ENCODE measurements around the gene ATP8A2.

The ATP8A2 gene

GRCh38 chr13:26017196-26017921, 645.6 kb downstream of the ATP8A2 start:
- Histone ChIP-seq H3K9me3 (ENCODE audit: insufficient read depth, low read depth, low read length) (no peaks in the 10 kb centered on the region), H3K4me1 (ENCODE audit: insufficient read depth, low read length) (peaks cover 7% of the 10 kb centered on the region; the same call in 1 of the 2 replicates), H3K4me3 (ENCODE audit: low read length) (no peak overlapping the region), H3K27ac (ENCODE audit: low read depth, low read length) (no peak overlapping the region), H3K9ac (ENCODE audit: low read depth, low read length) (no peak overlapping the region), H3K27me3 (ENCODE audit: insufficient read depth, low read length) (no peaks in the 10 kb centered on the region), H3K36me3 (ENCODE audit: insufficient read depth, low read length) (no peaks in the 10 kb centered on the region)
- 92% methylated on average over 9 of the region's 9 CpGs for WGBS

- H3K27ac ChIP-seq (ENCODE audit: low read depth, low read length), result no peak overlapping the region
- no peaks in the 10 kb centered on the region for H3K9me3 ChIP-seq (ENCODE audit: insufficient read depth, low read depth, low read length)
- WGBS, result 86% methylated on average over 6 of the region's 6 CpGs
- H3K9ac ChIP-seq (ENCODE audit: low read depth, low read length), result no peak overlapping the region
- H3K4me1 ChIP-seq (ENCODE audit: insufficient read depth, low read length), result peaks cover 7% of the 10 kb centered on the region; the same call in 1 of the 2 replicates
- no peaks in the 10 kb centered on the region for H3K36me3 ChIP-seq (ENCODE audit: insufficient read depth, low read length)
- H3K4me3 ChIP-seq (ENCODE audit: low read length), result no peak overlapping the region
- no peaks in the 10 kb centered on the region for H3K27me3 ChIP-seq (ENCODE audit: insufficient read depth, low read length)
These were observed 646.3 kb downstream of the ATP8A2 start for GRCh38 chr13:26017932-26018665.

GRCh38 chr13:26019251-26019650, 647.5 kb downstream of the ATP8A2 start:
- Histone ChIP-seq H3K9ac (ENCODE audit: low read depth, low read length) (no peak overlapping the region), H3K27ac (ENCODE audit: low read depth, low read length) (no peak overlapping the region)

GRCh38 chr13:26019881-26020870, 648.4 kb downstream of the ATP8A2 start:
- Histone ChIP-seq H3K4me1 (ENCODE audit: insufficient read depth, low read length) (peaks cover 14% of the 10 kb centered on the region; the same call in 1 of the 2 replicates), H3K27ac (ENCODE audit: low read depth, low read length) (no peak overlapping the region), H3K4me3 (ENCODE audit: low read length) (no peak overlapping the region), H3K9me3 (ENCODE audit: insufficient read depth, low read depth, low read length) (no peaks in the 10 kb centered on the region), H3K27me3 (ENCODE audit: insufficient read depth, low read length) (no peaks in the 10 kb centered on the region), H3K9ac (ENCODE audit: low read depth, low read length) (no peak overlapping the region), H3K36me3 (ENCODE audit: insufficient read depth, low read length) (no peaks in the 10 kb centered on the region)
- 90% methylated on average over 22 of the region's 22 CpGs for WGBS

More at GRCh38 chr13:26019251-26019650, 647.5 kb downstream of the ATP8A2 start:
- peaks cover 7% of the 10 kb centered on the region; the same call in 1 of the 2 replicates for H3K4me1 ChIP-seq (ENCODE audit: insufficient read depth, low read length)
- WGBS, result 94% methylated on average over 7 of the region's 7 CpGs
- H3K36me3 ChIP-seq (ENCODE audit: insufficient read depth, low read length), result no peaks in the 10 kb centered on the region
- H3K9me3 ChIP-seq (ENCODE audit: insufficient read depth, low read depth, low read length), result no peaks in the 10 kb centered on the region
- H3K4me3 ChIP-seq (ENCODE audit: low read length), result no peak overlapping the region
- no peaks in the 10 kb centered on the region for H3K27me3 ChIP-seq (ENCODE audit: insufficient read depth, low read length)

- Histone ChIP-seq H3K27ac (ENCODE audit: low read depth, low read length) (no peak overlapping the region), H3K4me3 (ENCODE audit: low read length) (no peak overlapping the region), H3K4me1 (ENCODE audit: insufficient read depth, low read length) (peaks cover 21% of the 10 kb centered on the region; the same call in 1 of the 2 replicates), H3K27me3 (ENCODE audit: insufficient read depth, low read length) (no peaks in the 10 kb centered on the region), H3K36me3 (ENCODE audit: insufficient read depth, low read length) (no peaks in the 10 kb centered on the region), H3K9ac (ENCODE audit: low read depth, low read length) (no peak overlapping the region), H3K9me3 (ENCODE audit: insufficient read depth, low read depth, low read length) (no peaks in the 10 kb centered on the region)
- 93% methylated on average over 7 of the region's 7 CpGs for WGBS
These were observed 649.1 kb downstream of the ATP8A2 start for GRCh38 chr13:26020891-26021290.

- Histone ChIP-seq H3K27me3 (ENCODE audit: insufficient read depth, low read length) (no peaks in the 10 kb centered on the region), H3K4me1 (ENCODE audit: insufficient read depth, low read length) (peaks cover 27% of the 10 kb centered on the region; the same call in 1 of the 2 replicates), H3K9me3 (ENCODE audit: insufficient read depth, low read depth, low read length) (no peaks in the 10 kb centered on the region), H3K27ac (ENCODE audit: low read depth, low read length) (no peak overlapping the region), H3K4me3 (ENCODE audit: low read length) (no peak overlapping the region), H3K36me3 (ENCODE audit: insufficient read depth, low read length) (no peaks in the 10 kb centered on the region), H3K9ac (ENCODE audit: low read depth, low read length) (no peak overlapping the region)
- WGBS, result 94% methylated on average over 2 of the region's 2 CpGs
These were observed 649.7 kb downstream of the ATP8A2 start for GRCh38 chr13:26021516-26021915.

- H3K4me3 ChIP-seq (ENCODE audit: low read length), result no peak overlapping the region
- H3K9me3 ChIP-seq (ENCODE audit: insufficient read depth, low read depth, low read length), result no peaks in the 10 kb centered on the region
- H3K27ac ChIP-seq (ENCODE audit: low read depth, low read length), result no peak overlapping the region
- no peaks in the 10 kb centered on the region for H3K27me3 ChIP-seq (ENCODE audit: insufficient read depth, low read length)
- H3K9ac ChIP-seq (ENCODE audit: low read depth, low read length), result no peak overlapping the region
- WGBS, result 90% methylated on average over 3 of the region's 3 CpGs
- no peaks in the 10 kb centered on the region for H3K36me3 ChIP-seq (ENCODE audit: insufficient read depth, low read length)
- H3K4me1 ChIP-seq (ENCODE audit: insufficient read depth, low read length), result peaks cover 28% of the 10 kb centered on the region; the same call in 1 of the 2 replicates
These were observed 650.2 kb downstream of the ATP8A2 start for GRCh38 chr13:26021956-26022355.

GRCh38 chr13:26022538-26023292, 650.9 kb downstream of the ATP8A2 start:
- no peaks in the 10 kb centered on the region for H3K9me3 ChIP-seq (ENCODE audit: insufficient read depth, low read depth, low read length)
- H3K4me1 ChIP-seq (ENCODE audit: insufficient read depth, low read length), result peaks cover 28% of the 10 kb centered on the region; the same call in 1 of the 2 replicates
- WGBS, result 93% methylated on average over 13 of the region's 13 CpGs
- H3K27me3 ChIP-seq (ENCODE audit: insufficient read depth, low read length), result no peaks in the 10 kb centered on the region
- H3K9ac ChIP-seq (ENCODE audit: low read depth, low read length), result no peak overlapping the region
- no peaks in the 10 kb centered on the region for H3K36me3 ChIP-seq (ENCODE audit: insufficient read depth, low read length)
- no peak overlapping the region for H3K4me3 ChIP-seq (ENCODE audit: low read length)
- H3K27ac ChIP-seq (ENCODE audit: low read depth, low read length), result no peak overlapping the region

- no peaks in the 10 kb centered on the region for H3K9me3 ChIP-seq (ENCODE audit: insufficient read depth, low read depth, low read length)
- H3K4me3 ChIP-seq (ENCODE audit: low read length), result no peak overlapping the region
- no peaks in the 10 kb centered on the region for H3K27me3 ChIP-seq (ENCODE audit: insufficient read depth, low read length)
- H3K27ac ChIP-seq (ENCODE audit: low read depth, low read length), result no peak overlapping the region
- H3K4me1 ChIP-seq (ENCODE audit: insufficient read depth, low read length), result peaks cover 28% of the 10 kb centered on the region; the same call in 1 of the 2 replicates
- no peaks in the 10 kb centered on the region for H3K36me3 ChIP-seq (ENCODE audit: insufficient read depth, low read length)
- WGBS, result 88% methylated on average over 9 of the region's 9 CpGs
- H3K9ac ChIP-seq (ENCODE audit: low read depth, low read length), result no peak overlapping the region
These were observed 652.8 kb downstream of the ATP8A2 start for GRCh38 chr13:26024558-26024957.

GRCh38 chr13:26025196-26025595, 653.4 kb downstream of the ATP8A2 start:
- Histone ChIP-seq H3K27me3 (ENCODE audit: insufficient read depth, low read length) (no peaks in the 10 kb centered on the region), H3K9ac (ENCODE audit: low read depth, low read length) (no peak overlapping the region), H3K4me3 (ENCODE audit: low read length) (no peak overlapping the region), H3K27ac (ENCODE audit: low read depth, low read length) (no peak overlapping the region), H3K4me1 (ENCODE audit: insufficient read depth, low read length) (peaks cover 23% of the 10 kb centered on the region; the same call in 1 of the 2 replicates), H3K9me3 (ENCODE audit: insufficient read depth, low read depth, low read length) (no peaks in the 10 kb centered on the region), H3K36me3 (ENCODE audit: insufficient read depth, low read length) (no peaks in the 10 kb centered on the region)
- 55% methylated on average over 12 of the region's 12 CpGs for WGBS
